ENCODE results near the gene RNF182.

RNF182 gene

GRCh38 chr6:14000901-14001300, 76.1 kb downstream of the RNF182 start (continued):
- TF ChIP-seq PATZ1 (CRISPR knock-in tag; IDR thresholded peaks at IDR 0.05; ENCODE audit: borderline replicate concordance) (no peak), ZNF70 (CRISPR knock-in tag; IDR thresholded peaks at IDR 0.05) (no peak), ZNF565 (CRISPR knock-in tag; conservative IDR thresholded peaks at IDR 0.05; ENCODE audit: low read depth) (no peak), TCF4 (CRISPR knock-in tag; IDR thresholded peaks at IDR 0.05; ENCODE audit: borderline replicate concordance) (no peak), TSHZ2 (CRISPR knock-in tag; IDR thresholded peaks at IDR 0.05) (no peak), TOX (CRISPR knock-in tag; IDR thresholded peaks at IDR 0.05; ENCODE audit: borderline replicate concordance) (no peak), BACH2 (CRISPR knock-in tag; IDR thresholded peaks at IDR 0.05; ENCODE audit: borderline replicate concordance) (no peak), GLIS3 (CRISPR knock-in tag; IDR thresholded peaks at IDR 0.05) (no peak), ZFP3 (CRISPR knock-in tag; IDR thresholded peaks at IDR 0.05) (no peak), CSRNP3 (CRISPR knock-in tag; IDR thresholded peaks at IDR 0.05) (no peak)

- peak; percentile 14; the same call in 1 of the 2 replicates for TF ChIP-seq TOX (CRISPR knock-in tag; IDR thresholded peaks at IDR 0.05; ENCODE audit: borderline replicate concordance)
- TF ChIP-seq RARB (CRISPR knock-in tag; IDR thresholded peaks at IDR 0.05): no peak
- peak; percentile 95 for ATAC-seq
Measured at GRCh38 chr6:14001329-14002012, 76.7 kb downstream of the RNF182 start.

GRCh38 chr6:14002176-14002947, 77.6 kb downstream of the RNF182 start:
- ATAC-seq: no peak
- TF ChIP-seq CSDC2 (CRISPR knock-in tag; IDR thresholded peaks at IDR 0.05): no peak
- no peak for TF ChIP-seq OSR1 (CRISPR knock-in tag; IDR thresholded peaks at IDR 0.05)
- TF ChIP-seq ZC3H10 (CRISPR knock-in tag; IDR thresholded peaks at IDR 0.05): no peak
- no peak for TF ChIP-seq SNAI2 (CRISPR knock-in tag; IDR thresholded peaks at IDR 0.05)
- TF ChIP-seq ZNF565 (CRISPR knock-in tag; conservative IDR thresholded peaks at IDR 0.05; ENCODE audit: low read depth): no peak
- no peak for TF ChIP-seq ZNF8 (CRISPR knock-in tag; IDR thresholded peaks at IDR 0.05)
- TF ChIP-seq PPARA (CRISPR knock-in tag; IDR thresholded peaks at IDR 0.05; ENCODE audit: borderline replicate concordance): no peak

GRCh38 chr6:14004258-14004657, 79.5 kb downstream of the RNF182 start:
- no peak for ATAC-seq
- no peak for TF ChIP-seq ISL1 (CRISPR knock-in tag; IDR thresholded peaks at IDR 0.05)
- TF ChIP-seq TSHZ2 (CRISPR knock-in tag; IDR thresholded peaks at IDR 0.05): peak; percentile 71
- TF ChIP-seq TCF4 (CRISPR knock-in tag; IDR thresholded peaks at IDR 0.05; ENCODE audit: borderline replicate concordance): peak; percentile 63; the same call in 1 of the 2 replicates

Measured in SK-N-SH treated with all-trans-retinoic acid at 6 μM for 48 hours (cell line).